SK-N-SH (cell line): ENCODE results near the gene ADCY6. TPM values are rescaled to one million over a fixed set of nuclear protein-coding genes. Genes with fewer than 3 reads are reported as not detected.
A peak's percentile ranks its signal among the peaks of the same experiment; 100 is the strongest.

Experiments
- CTCF ChIA-PET: fragments of 300-600, 350-600 bp; formaldehyde crosslinking; extraction: SDS; loops from one replicate; lab custom pipeline; 2021; lab: Yijun Ruan, JAX
- POLR2A ChIA-PET: fragments of 350-600 bp; sonication (Branson Sonifier 250); formaldehyde crosslinking; extraction: SDS; loops from one replicate; lab custom pipeline; 2020; ENCODE audit warnings: antibody characterized with exemption, inconsistent platforms; lab: Yijun Ruan, JAX
- DNase-seq: peaks from one replicate; pipeline ENCODE4 v3.0.0; 2012
- H2AFZ ChIP-seq: fragments of 200-600 bp; sonication (generic); 2 replicates; pipeline ENCODE4 v1.8.1; 2016; ENCODE audit warnings: antibody characterized with exemption, mild to moderate bottlenecking, low read depth
- H3F3A ChIP-seq: fragments of 200-600 bp; sonication (generic); replicated peaks from 2 replicates; pipeline ENCODE3; 2016; ENCODE audit warnings: antibody characterized with exemption, mild to moderate bottlenecking; ENCODE audit not compliant: insufficient read depth
- H3K27ac ChIP-seq, 2 experiments: fragments of 200-500 bp in 1 of 2; fragments of 200-600 bp in 1 of 2; sonication (Bioruptor generic) in 1 of 2; sonication (generic), shearing (Covaris generic) in 1 of 2; 2 replicates each; pipeline versions ENCODE4 v1.5.1 to v1.6.1; 2014 to 2016; ENCODE audit warnings: low read depth in 2 of 2, inconsistent platforms in 1 of 2, low read length in 1 of 2, mild to moderate bottlenecking in 1 of 2, mixed read lengths in 1 of 2
- H3K27me3 ChIP-seq: fragments of 200-600 bp; sonication (generic), shearing (Covaris generic); 2 replicates; pipeline ENCODE4 v1.6.1; 2016; ENCODE audit warnings: mixed run types; ENCODE audit not compliant: insufficient read depth
- H3K36me3 ChIP-seq, 2 experiments: fragments of 200-500 bp in 1 of 2; fragments of 200-600 bp in 1 of 2; sonication (Bioruptor generic) in 1 of 2; sonication (generic) in 1 of 2; replicated peaks in 1 of 2; 2 replicates each; pipeline versions ENCODE3 to v1.5.1; 2014 to 2016; ENCODE audit warnings: low read length in 1 of 2, mild to moderate bottlenecking in 1 of 2; ENCODE audit not compliant: insufficient read depth in 2 of 2, control insufficient read depth in 1 of 2
- H3K4me1 ChIP-seq, 2 experiments: fragments of 200-500 bp in 1 of 2; fragments of 200-600 bp in 1 of 2; sonication (Bioruptor generic) in 1 of 2; sonication (generic), shearing (Covaris generic) in 1 of 2; 2 replicates each; pipeline versions ENCODE4 v1.5.1 to v1.6.1; 2014 to 2016; ENCODE audit warnings: low read depth in 1 of 2, low read length in 1 of 2, mixed run types in 1 of 2; ENCODE audit not compliant: insufficient read depth in 2 of 2, control insufficient read depth in 1 of 2
- H3K4me2 ChIP-seq: fragments of 200-600 bp; sonication (generic), shearing (Covaris generic); 2 replicates; pipeline ENCODE4 v1.6.1; 2017; ENCODE audit warnings: mixed run types
- H3K4me3 ChIP-seq, 2 experiments: fragments of 200-500 bp in 1 of 2; fragments of 200-600 bp in 1 of 2; sonication (Bioruptor generic) in 1 of 2; sonication (generic), shearing (Covaris generic) in 1 of 2; 2 replicates each; pipeline versions ENCODE4 v1.5.1 to v1.8.1; 2014 to 2016; ENCODE audit warnings: low read depth in 2 of 2, inconsistent platforms in 1 of 2, low read length in 1 of 2, mild to moderate bottlenecking in 1 of 2, mixed read lengths in 1 of 2, moderate library complexity in 1 of 2
- H3K79me2 ChIP-seq: fragments of 200-600 bp; sonication (generic); 2 replicates; pipeline ENCODE4 v1.8.1; 2017; ENCODE audit warnings: mild to moderate bottlenecking; ENCODE audit not compliant: insufficient read depth
- H3K9ac ChIP-seq: fragments of 200-600 bp; sonication (generic); 2 replicates; pipeline ENCODE4 v1.6.1; 2017; ENCODE audit warnings: mixed run types
- H3K9me2 ChIP-seq: fragments of 200-600 bp; sonication (generic); 2 replicates; pipeline ENCODE4 v1.6.1; 2017; ENCODE audit warnings: mixed run types
- H3K9me3 ChIP-seq: fragments of 200-600 bp; sonication (generic); 2 replicates; pipeline ENCODE4 v1.6.1; 2017; ENCODE audit warnings: mixed run types, mild to moderate bottlenecking, moderate library complexity
- H4K20me1 ChIP-seq: fragments of 200-600 bp; sonication (generic); 2 replicates; pipeline ENCODE4 v1.6.1; 2017; ENCODE audit warnings: mild to moderate bottlenecking, mixed run types; ENCODE audit not compliant: insufficient read depth
- CHD2 ChIP-seq: fragments of 150-350 bp; IDR thresholded peaks from 2 replicates; pipeline ENCODE4 v1.6.1; 2018; ENCODE audit warnings: low read length; ENCODE audit not compliant: partially characterized antibody
- ELF1 ChIP-seq: IDR thresholded peaks from 2 replicates; pipeline ENCODE4 v1.4.0; 2012
- FOSL2 ChIP-seq: IDR thresholded peaks from 2 replicates; pipeline ENCODE4 v1.4.0; 2012; ENCODE audit warnings: low read depth, mild to moderate bottlenecking, moderate library complexity, borderline replicate concordance
- FOXJ3 ChIP-seq: sonication (generic); formaldehyde crosslinking; IDR thresholded peaks from 2 replicates; pipeline ENCODE4 v1.5.1; 2020; ENCODE audit warnings: mild to moderate bottlenecking, missing genetic modification reagents
- FOXM1 ChIP-seq: IDR thresholded peaks from 2 replicates; pipeline ENCODE4 v1.4.0; 2012; ENCODE audit warnings: low read depth, mild to moderate bottlenecking
- GABPA ChIP-seq: IDR thresholded peaks from 2 replicates; pipeline ENCODE4 v1.4.0; 2012; ENCODE audit warnings: low read depth, mild to moderate bottlenecking
- NFIC ChIP-seq: IDR thresholded peaks from 2 replicates; pipeline ENCODE4 v1.4.0; 2012; ENCODE audit warnings: borderline replicate concordance
- POLR2AphosphoS5 ChIP-seq: IDR thresholded peaks from 2 replicates; pipeline ENCODE4 v1.6.1; 2012; ENCODE audit warnings: low read depth, low read length
- RAD21 ChIP-seq: IDR thresholded peaks from 2 replicates; pipeline ENCODE4 v1.6.1; 2012; ENCODE audit warnings: mild to moderate bottlenecking, low read length
- REST ChIP-seq: IDR thresholded peaks from 2 replicates; pipeline ENCODE4 v1.6.1; 2012; ENCODE audit warnings: mild to moderate bottlenecking, low read depth, low read length, moderate library complexity
- SMC3 ChIP-seq: IDR thresholded peaks from 2 replicates; pipeline ENCODE4 v1.6.1; 2012; ENCODE audit warnings: low read depth, low read length, improper control_type of control experiment
- TEAD4 ChIP-seq: IDR thresholded peaks from 2 replicates; pipeline ENCODE4 v1.4.0; 2012; ENCODE audit warnings: mild to moderate bottlenecking, borderline replicate concordance; ENCODE audit not compliant: insufficient read depth
- ZBTB33 ChIP-seq: IDR thresholded peaks from 2 replicates; pipeline ENCODE4 v1.4.0; 2012; ENCODE audit warnings: low read depth, borderline replicate concordance
- whole genome bisulfite sequencing: methylation state at CpG from one replicate; pipeline ENCODE4 v1.1.6; 2017; ENCODE audit warnings: low lambda C conversion rate; 5-methylcytosine and 5-hydroxymethylcytosine counted together
- polyA plus RNA-seq, 3 experiments: library from polyadenylated mRNA; depleted of rRNA; stranded (reverse); fragments of >200 nt; gene quantifications; 2 replicates each; pipeline ENCODE4 v1.2.3, GENCODE V29; 2012

The ADCY6 gene
- polyA plus RNA-seq, 1 of the 3 experiments (the other 2 are of a cell fraction), result 36.0 TPM

GRCh38 chr12:48813465-48814261 is 24.8 kb upstream of the ADCY6 start:
- no peaks in the 10 kb centered on the region for H3K27me3 ChIP-seq
- no peaks in the 10 kb centered on the region for H4K20me1 ChIP-seq
- peak overlapping the region; percentile 68 to 75 for H3K4me3 ChIP-seq
- WGBS, result 82% methylated on average over 18 of the region's 18 CpGs
- peaks cover 12% of the 10 kb centered on the region for H3K79me2 ChIP-seq
- no peaks in the 10 kb centered on the region for H3K36me3 ChIP-seq
- H3K9me3 ChIP-seq, result no peaks in the 10 kb centered on the region
- no peak for DNase-seq
- POLR2A ChIA-PET, result interaction anchor here (1.3 kb wide), 1 partner anchor 16 kb away, joined by 5 read pairs; no protein-coding TSS in a partner anchor
- TF ChIP-seq NFIC (no peak), ELF1 (no peak), SMC3 (no peak), POLR2AphosphoS5 (no peak), GABPA (no peak), RAD21 (no peak), FOXJ3 (no peak), ZBTB33 (no peak), FOSL2 (no peak), REST (no peak)
- H3F3A ChIP-seq, result peaks cover 6% of the 10 kb centered on the region
- no peak overlapping the region; a peak in 1 of 4 replicates for H3K27ac ChIP-seq
- peaks cover 18 to 31% of the 10 kb centered on the region in 2 experiments; a peak in 3 of 4 replicates for H3K4me1 ChIP-seq
- CTCF ChIA-PET, result interaction anchor here (0.6 to 6.9 kb wide), 20 partner anchors 9 to 144 kb away, joined by 3 to 118 read pairs (median 6); partner anchors contain the start of genes ADCY6, ARF3, DDX23 and KANSL2
- H3K4me2 ChIP-seq, result peak overlapping the region; percentile 97
- H3K9ac ChIP-seq, result peak overlapping the region; percentile 76
- H3K9me2 ChIP-seq, result no peaks in the 10 kb centered on the region
- H2AFZ ChIP-seq, result peak overlapping the region; percentile 96; the same call in 1 of the 2 replicates

GRCh38 chr12:48812389-48812788 is 23.5 kb upstream of the ADCY6 start:
- no peak overlapping the region for H3K9ac ChIP-seq
- H3K27me3 ChIP-seq, result no peaks in the 10 kb centered on the region
- no peak for TF ChIP-seq NFIC
- TF ChIP-seq FOXM1, result no peak
- TF ChIP-seq CHD2, result no peak
- TF ChIP-seq TEAD4, result no peak
- no peak for TF ChIP-seq REST
- TF ChIP-seq FOXJ3, result no peak
- peaks cover 12% of the 10 kb centered on the region for H3K79me2 ChIP-seq
- peaks cover 18 to 26% of the 10 kb centered on the region in 2 experiments; a peak in 3 of 4 replicates for H3K4me1 ChIP-seq
- no peak for DNase-seq
- H4K20me1 ChIP-seq, result no peaks in the 10 kb centered on the region
- H3K36me3 ChIP-seq, result no peaks in the 10 kb centered on the region
- ChIA-PET POLR2A (no interaction called here), CTCF (interaction anchor here (1.0 to 6.9 kb wide), 4 partner anchors 14 to 59 kb away, joined by 3 to 118 read pairs (median 14); partner anchors contain the start of gene ADCY6)
- H3K4me2 ChIP-seq, result no peak overlapping the region
- H3K9me3 ChIP-seq, result no peaks in the 10 kb centered on the region
- no peak overlapping the region for H3K4me3 ChIP-seq
- 92% methylated on average over 2 of the region's 2 CpGs for WGBS
- no peak overlapping the region for H3K27ac ChIP-seq
- H3K9me2 ChIP-seq, result no peaks in the 10 kb centered on the region
- H3F3A ChIP-seq, result peaks cover 6% of the 10 kb centered on the region
- no peak overlapping the region for H2AFZ ChIP-seq
